Ovary (tissue), 9 donors: ENCODE data around the gene ZNF319. TPM values are rescaled to one million over a fixed set of nuclear protein-coding genes. Genes with fewer than 3 reads are reported as not detected.

Experiments used
- DNase-seq, 5 donors: peaks; one replicate each; pipeline ENCODE4 v3.0.0-alpha.2; 2019 to 2020
- H3K27ac ChIP-seq, 2 donors: fragments of 200-600 bp; one replicate each; pipeline versions ENCODE4 v1.5.1 to v1.8.0; 2019 to 2022
- H3K27me3 ChIP-seq: fragments of 200-600 bp; one replicate; pipeline ENCODE4 v1.8.0; 2022
- H3K36me3 ChIP-seq: fragments of 200-600 bp; sonication (generic); one replicate; pipeline ENCODE4 v1.5.1; 2019
- H3K4me1 ChIP-seq: one replicate; pipeline ENCODE4 v1.8.1; 2013; ENCODE audit warnings: mild to moderate bottlenecking, moderate library complexity; ENCODE audit not compliant: insufficient read depth
- H3K4me3 ChIP-seq: fragments of 200-600 bp; sonication (generic); one replicate; pipeline ENCODE4 v1.5.1; 2017
- H3K9me3 ChIP-seq, 2 donors: fragments of 200-600 bp in 1 of 2; sonication (generic) in 1 of 2; one replicate each; pipeline versions ENCODE4 v1.5.1 to v1.8.1; 2013 to 2019; ENCODE audit warnings: mild to moderate bottlenecking in 1 of 2, moderate library complexity in 1 of 2
- CTCF ChIP-seq, 3 donors: fragments of 450-650 bp in 2 of 3; fragments of 200-600 bp in 1 of 3; IDR thresholded peaks; one replicate each; pipeline versions ENCODE4 v1.5.1 to v1.8.0; 2016 to 2022; ENCODE audit warnings: antibody characterized with exemption in 3 of 3, mild to moderate bottlenecking in 1 of 3
- EP300 ChIP-seq: sonication (generic); formaldehyde crosslinking; IDR thresholded peaks from one replicate; pipeline ENCODE4 v1.6.1; 2017; ENCODE audit warnings: antibody characterized with exemption
- POLR2A ChIP-seq: fragments of 450-650 bp; IDR thresholded peaks from one replicate; pipeline ENCODE4 v1.6.1; 2017; ENCODE audit warnings: antibody characterized with exemption, mild to moderate bottlenecking, moderate library complexity
- whole genome bisulfite sequencing, 3 donors: extraction: QIAGEN DNeasy Blood & Tissue Kit in 1 of 3; methylation state at CpG; one replicate each; pipeline versions ENCODE4 v1.1.5 to v1.1.7; 2013 to 2017; 5-methylcytosine and 5-hydroxymethylcytosine counted together
- intact Hi-C, 4 donors: fragments of 100-400 bp; cut with DNase I; formaldehyde crosslinking; loops; one replicate each; pipeline versions ENCODE4 v1.11.0 to v1.15.1; 2022 to 2023
- polyA plus RNA-seq, 2 donors: library from polyadenylated mRNA; stranded (reverse); fragments of 200-250 nt in 1 of 2; fragments of 350-450 nt in 1 of 2; fragmentation: Illumina TruSeq in 1 of 2; extraction: RNeasy Lipid Tissue Mini Kit (QIAGEN cat#74804) in 1 of 2; gene quantifications; one replicate each; pipeline ENCODE4 v1.2.3, GENCODE V29; 2013 to 2014
- total RNA-seq, 7 donors: library from RNA; depleted of rRNA in 2 of 7; stranded (reverse); fragments of >200 nt in 2 of 7; fragmentation: NEBNext Ultra II Directional in 3 of 7; extraction: Animal tissue kit (Norgen Biotek cat#: 25700) in 3 of 7; gene quantifications; one replicate each; pipeline versions ENCODE4 v1.1.0 to v1.2.4, GENCODE V29; 2016 to 2023
- donor health status: DM: no; HTN: no; CAD: no; lungs with moderate emphysema.
- donor health status: DM: no; HTN: no; CAD: no.
- donor health status: Bipolar disorder and iron deficiency.
- donor health status: DM: yes; HTN: yes; CAD: no.
- donor health status: DM: no; HTN: no; CAD: no.
- donor health status: DM: yes; HTN: yes; CAD: no.

The ZNF319 gene
- total and polyA plus RNA-seq, 9 donors = 5.6 to 17.8 (median 12.9) TPM

- Histone ChIP-seq H3K9me3 (no peaks in the 10 kb centered on the region), H3K27ac (no peak overlapping the region), H3K36me3 (no peaks in the 10 kb centered on the region), H3K4me1 (no peaks in the 10 kb centered on the region), H3K27me3 (no peaks in the 10 kb centered on the region), H3K4me3 (no peak overlapping the region)
- TF ChIP-seq CTCF (IDR thresholded peaks at IDR 0.05) (no peak), POLR2A (no peak), EP300 (no peak)
- 4 to 19% (median 11%) methylated on average over 2 of the region's 2 CpGs for WGBS, 3 donors
- no peak for DNase-seq
- intact Hi-C loops = loop anchor here in 1 of 4 donors (2.0 kb wide), 1 partner anchor 76 kb away; no protein-coding TSS in a partner anchor
These were observed 51.5 kb downstream of the ZNF319 start for GRCh38 chr16:57949013-57949412.

- no peaks in the 10 kb centered on the region for H3K36me3 ChIP-seq
- intact Hi-C loops = loop anchor here in 1 of 4 donors (2.0 kb wide), 1 partner anchor 75 kb away; no protein-coding TSS in a partner anchor
- no peaks in the 10 kb centered on the region for H3K27me3 ChIP-seq
- no peak overlapping the region for H3K4me3 ChIP-seq
- no peak for DNase-seq
- no peaks in the 10 kb centered on the region for H3K4me1 ChIP-seq
- H3K27ac ChIP-seq = no peak overlapping the region
- TF ChIP-seq CTCF (IDR thresholded peaks at IDR 0.05) = no peak
- no peak for TF ChIP-seq POLR2A
- TF ChIP-seq EP300 = no peak
- no peaks in the 10 kb centered on the region for H3K9me3 ChIP-seq
- 88 to 91% (median 89%) methylated on average over 5 of the region's 5 CpGs for WGBS, 3 donors
These were observed 52.4 kb downstream of the ZNF319 start for GRCh38 chr16:57948027-57948426.

GRCh38 chr16:57947261-57947660, 53.2 kb downstream of the ZNF319 start:
- Histone ChIP-seq H3K4me3 (no peak overlapping the region), H3K4me1 (no peaks in the 10 kb centered on the region), H3K9me3 (no peaks in the 10 kb centered on the region), H3K27ac (no peak overlapping the region), H3K36me3 (no peaks in the 10 kb centered on the region), H3K27me3 (no peaks in the 10 kb centered on the region)
- intact Hi-C loops = no loop called here
- no peak for DNase-seq
- TF ChIP-seq CTCF (IDR thresholded peaks at IDR 0.05) = no peak
- TF ChIP-seq POLR2A = no peak
- TF ChIP-seq EP300 = no peak
- WGBS, 3 donors = 80 to 97% (median 90%) methylated on average over 2 of the region's 2 CpGs

- no peak overlapping the region for H3K4me3 ChIP-seq
- H3K27ac ChIP-seq = no peak overlapping the region
- no peak for DNase-seq
- intact Hi-C loops = no loop called here
- no peaks in the 10 kb centered on the region for H3K27me3 ChIP-seq
- no peaks in the 10 kb centered on the region for H3K36me3 ChIP-seq
- no peak for TF ChIP-seq CTCF (IDR thresholded peaks at IDR 0.05)
- no peak for TF ChIP-seq EP300
- no peak for TF ChIP-seq POLR2A
- H3K9me3 ChIP-seq = no peaks in the 10 kb centered on the region
- 67 to 77% (median 75%) methylated on average over 13 of the region's 13 CpGs for WGBS, 3 donors
- no peaks in the 10 kb centered on the region for H3K4me1 ChIP-seq
These were observed 54.2 kb downstream of the ZNF319 start for GRCh38 chr16:57946181-57946801.
